ENCODE results near the gene TMEM30A. TPM values are rescaled to one million over a fixed set of nuclear protein-coding genes. Genes with fewer than 3 reads are reported as not detected.

The TMEM30A gene
- total and polyA plus RNA-seq, 4 donors, result 33.3 to 71.0 (median 45.4) TPM

- Histone ChIP-seq H3K9me3 (ENCODE audit: control insufficient read depth in 4 of 4, low read length in 3 of 4) (no peaks in the 10 kb centered on the region), H3K4me3 (ENCODE audit: low read depth in 1 of 3, low read length in 3 of 3) (no peak overlapping the region), H3K36me3 (ENCODE audit: control insufficient read depth in 4 of 4, insufficient read depth in 3 of 4, low read depth in 1 of 4, low read length in 3 of 4) (peaks cover 0 to 3% (median 0%) of the 10 kb centered on the region in 4 donors), H3K27me3 (ENCODE audit: control insufficient read depth in 4 of 4, insufficient read depth in 4 of 4, low read length in 3 of 4) (no peaks in the 10 kb centered on the region), H3K4me1 (ENCODE audit: control insufficient read depth in 4 of 4, insufficient read depth in 4 of 4, low read length in 3 of 4) (no peaks in the 10 kb centered on the region), H3K27ac (ENCODE audit: low read depth in 1 of 2, low read length in 2 of 2) (no peak overlapping the region), H3K9ac (ENCODE audit: low read depth in 1 of 2, low read length in 2 of 2) (no peak overlapping the region)
- WGBS, result 91% methylated on average over 2 of the region's 2 CpGs
- no peak for DNase-seq (ENCODE audit: low spot score)
- TF ChIP-seq RXRA (IDR thresholded peaks at IDR 0.05) (no peak), FOXA1 (IDR thresholded peaks at IDR 0.05) (no peak), JUND (IDR thresholded peaks at IDR 0.05) (no peak), CTCF (IDR thresholded peaks at IDR 0.05; ENCODE audit: low read depth, low read length, missing input control) (no peak), HNF4A (conservative IDR thresholded peaks at IDR 0.05) (no peak), GABPA (IDR thresholded peaks at IDR 0.05 in 1 of 2, conservative IDR thresholded peaks at IDR 0.05 in 1 of 2) (no peak), NR2F2 (IDR thresholded peaks at IDR 0.05) (no peak)
- TF ChIP-seq, protein P1, sequence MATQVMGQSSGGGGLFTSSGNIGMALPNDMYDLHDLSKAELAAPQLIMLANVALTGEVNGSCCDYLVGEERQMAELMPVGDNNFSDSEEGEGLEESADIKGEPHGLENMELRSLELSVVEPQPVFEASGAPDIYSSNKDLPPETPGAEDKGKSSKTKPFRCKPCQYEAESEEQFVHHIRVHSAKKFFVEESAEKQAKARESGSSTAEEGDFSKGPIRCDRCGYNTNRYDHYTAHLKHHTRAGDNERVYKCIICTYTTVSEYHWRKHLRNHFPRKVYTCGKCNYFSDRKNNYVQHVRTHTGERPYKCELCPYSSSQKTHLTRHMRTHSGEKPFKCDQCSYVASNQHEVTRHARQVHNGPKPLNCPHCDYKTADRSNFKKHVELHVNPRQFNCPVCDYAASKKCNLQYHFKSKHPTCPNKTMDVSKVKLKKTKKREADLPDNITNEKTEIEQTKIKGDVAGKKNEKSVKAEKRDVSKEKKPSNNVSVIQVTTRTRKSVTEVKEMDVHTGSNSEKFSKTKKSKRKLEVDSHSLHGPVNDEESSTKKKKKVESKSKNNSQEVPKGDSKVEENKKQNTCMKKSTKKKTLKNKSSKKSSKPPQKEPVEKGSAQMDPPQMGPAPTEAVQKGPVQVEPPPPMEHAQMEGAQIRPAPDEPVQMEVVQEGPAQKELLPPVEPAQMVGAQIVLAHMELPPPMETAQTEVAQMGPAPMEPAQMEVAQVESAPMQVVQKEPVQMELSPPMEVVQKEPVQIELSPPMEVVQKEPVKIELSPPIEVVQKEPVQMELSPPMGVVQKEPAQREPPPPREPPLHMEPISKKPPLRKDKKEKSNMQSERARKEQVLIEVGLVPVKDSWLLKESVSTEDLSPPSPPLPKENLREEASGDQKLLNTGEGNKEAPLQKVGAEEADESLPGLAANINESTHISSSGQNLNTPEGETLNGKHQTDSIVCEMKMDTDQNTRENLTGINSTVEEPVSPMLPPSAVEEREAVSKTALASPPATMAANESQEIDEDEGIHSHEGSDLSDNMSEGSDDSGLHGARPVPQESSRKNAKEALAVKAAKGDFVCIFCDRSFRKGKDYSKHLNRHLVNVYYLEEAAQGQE (IDR thresholded peaks at IDR 0.05), result no peak
These were observed 6.7 kb upstream of the TMEM30A start for GRCh38 chr6:75291331-75291730.

DNA sequence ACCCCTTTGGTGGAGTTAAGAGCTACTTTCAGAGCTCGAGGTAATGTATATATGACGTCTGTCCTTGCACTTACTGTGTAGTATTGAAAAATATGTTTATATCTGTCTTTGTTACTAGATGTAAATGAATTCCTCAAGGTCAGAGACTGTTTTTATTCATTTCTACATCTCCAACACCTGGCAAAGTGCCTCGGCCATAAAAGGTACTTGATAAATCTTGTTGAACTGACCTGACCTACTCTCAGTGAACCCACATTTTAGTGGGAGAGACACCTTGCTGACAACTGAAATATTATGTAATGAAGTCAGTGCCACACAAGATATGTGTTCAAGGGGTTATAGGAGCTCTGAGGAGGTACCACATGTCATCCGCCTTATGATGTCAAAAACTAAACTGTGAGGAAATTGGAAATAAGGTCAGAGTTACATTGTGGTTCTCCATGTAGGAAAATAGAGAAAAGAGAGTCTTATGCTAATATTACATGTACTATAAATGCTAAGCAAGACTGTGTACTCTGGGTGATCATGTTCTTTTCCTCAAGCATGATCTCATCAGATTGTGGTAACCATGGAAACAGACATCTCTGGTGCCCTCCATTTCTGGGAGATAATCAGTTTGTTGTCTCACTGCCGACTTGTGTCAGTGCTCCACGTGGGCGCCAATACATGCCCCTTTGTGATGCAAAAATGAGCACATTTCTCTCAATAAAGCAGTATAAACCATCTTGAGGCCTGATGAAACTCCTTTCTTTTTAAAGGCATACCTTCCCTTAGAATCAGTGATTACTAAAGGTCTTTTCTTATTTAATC, 5.7 kb upstream of the TMEM30A start:
- no peaks in the 10 kb centered on the region for H3K27me3 ChIP-seq (ENCODE audit: control insufficient read depth in 4 of 4, insufficient read depth in 4 of 4, low read length in 3 of 4)
- H3K36me3 ChIP-seq (ENCODE audit: control insufficient read depth in 4 of 4, insufficient read depth in 3 of 4, low read depth in 1 of 4, low read length in 3 of 4), result peaks cover 0 to 3% (median 0%) of the 10 kb centered on the region in 4 donors
- H3K9me3 ChIP-seq (ENCODE audit: control insufficient read depth in 4 of 4, low read length in 3 of 4), result no peaks in the 10 kb centered on the region
- WGBS, result 83% methylated on average over 7 of the region's 7 CpGs
- no peak overlapping the region for H3K27ac ChIP-seq (ENCODE audit: low read depth in 1 of 2, low read length in 2 of 2)
- no peak for DNase-seq (ENCODE audit: low spot score)
- H3K9ac ChIP-seq (ENCODE audit: low read depth in 1 of 2, low read length in 2 of 2), result no peak overlapping the region
- TF ChIP-seq YY1 (IDR thresholded peaks at IDR 0.05) (no peak), TAF1 (conservative IDR thresholded peaks at IDR 0.05) (no peak)
- TF ChIP-seq, protein P1 (IDR thresholded peaks at IDR 0.05), result no peak
- no peak overlapping the region for H3K4me3 ChIP-seq (ENCODE audit: low read depth in 1 of 3, low read length in 3 of 3)
- peaks cover 0 to 4% (median 4%) of the 10 kb centered on the region in 4 donors for H3K4me1 ChIP-seq (ENCODE audit: control insufficient read depth in 4 of 4, insufficient read depth in 4 of 4, low read length in 3 of 4)

Data from liver (tissue), 9 donors.